WERI-Rb-1 (cell line): ENCODE data around the gene ELF2.

Source experiments
- DNase-seq: peaks from one replicate; pipeline ENCODE4 v3.0.0-alpha.2; 2020
- H3K27ac ChIP-seq: fragments of 250-450 bp; sonication (Bioruptor Pico); 2 replicates; pipeline ENCODE4 v1.5.1; 2020; ENCODE audit warnings: mild to moderate bottlenecking, moderate library complexity
- H3K27me3 ChIP-seq: fragments of 250-450 bp; sonication (Bioruptor Pico); 2 replicates; pipeline ENCODE4 v1.5.1; 2021; ENCODE audit warnings: mild to moderate bottlenecking, low read depth, moderate library complexity; ENCODE audit not compliant: insufficient read depth, severe bottlenecking
- H3K36me3 ChIP-seq: fragments of 250-450 bp; sonication (Bioruptor Pico); 2 replicates; pipeline ENCODE4 v1.5.1; 2020; ENCODE audit warnings: mild to moderate bottlenecking, moderate library complexity
- H3K4me3 ChIP-seq: 2 replicates; pipeline ENCODE4 v1.5.1; 2011; ENCODE audit warnings: low read depth, mild to moderate bottlenecking, control low read depth, low read length
- H3K9me3 ChIP-seq: fragments of 250-450 bp; sonication (Bioruptor Pico); 2 replicates; pipeline ENCODE4 v1.5.1; 2021; ENCODE audit warnings: mild to moderate bottlenecking, moderate library complexity; ENCODE audit not compliant: severe bottlenecking
- CTCF ChIP-seq: IDR thresholded peaks from 2 replicates; pipeline ENCODE4 v1.5.1; 2011; ENCODE audit warnings: low read depth, mild to moderate bottlenecking, control low read depth, inconsistent platforms, low read length

ELF2 gene

GRCh38 chr4:139177869-139178619 lies 1.0 kb upstream of the ELF2 start:
- Histone ChIP-seq H3K9me3 (no peaks in the 10 kb centered on the region), H3K27me3 (no peaks in the 10 kb centered on the region), H3K27ac (peak overlapping the region; percentile 99), H3K36me3 (peaks cover 12% of the 10 kb centered on the region; the same call in 1 of the 2 replicates), H3K4me3 (peak overlapping the region; percentile 66)
- TF ChIP-seq CTCF, result no peak
- DNase-seq, result peak; percentile 99

DNA sequence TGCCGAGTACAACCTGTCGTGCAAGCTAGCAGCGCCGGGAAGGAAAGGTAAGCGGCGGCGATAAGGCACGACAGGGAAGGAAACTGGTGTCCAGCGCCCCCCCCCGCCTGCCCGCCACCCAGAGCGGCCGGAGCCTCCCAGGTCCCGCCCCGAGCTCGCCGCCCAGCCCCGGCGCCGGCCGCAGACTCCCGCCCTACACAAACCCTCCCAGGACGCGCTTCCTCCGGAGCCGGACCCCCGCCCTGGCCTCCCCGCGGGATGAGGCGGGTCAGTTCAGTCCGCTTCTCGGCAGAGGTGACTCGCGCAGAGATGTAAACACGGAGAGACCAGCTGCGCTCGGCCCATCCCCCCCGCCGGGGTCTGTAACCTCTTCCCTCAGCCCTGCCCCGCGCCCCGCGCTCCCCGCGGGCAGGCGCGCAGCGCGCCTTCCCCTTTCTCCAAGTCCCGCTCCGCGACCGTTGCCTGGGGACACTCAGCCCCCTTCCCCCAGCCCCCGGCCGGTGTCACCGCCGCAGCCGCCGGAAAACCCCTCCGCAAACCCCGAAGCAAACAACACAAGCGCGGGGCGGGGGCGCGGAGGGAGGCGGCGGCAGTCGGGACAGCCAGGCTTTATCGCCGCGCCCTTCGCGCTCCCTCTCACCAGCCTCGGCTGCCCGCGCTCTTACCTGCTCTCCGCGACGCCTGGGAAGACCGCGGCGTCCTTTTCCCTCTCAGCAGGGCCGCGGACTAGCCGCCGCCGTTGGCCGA lies 543 bp downstream of the ELF2 start:
- H3K27me3 ChIP-seq, result no peaks in the 10 kb centered on the region
- H3K9me3 ChIP-seq, result no peaks in the 10 kb centered on the region
- H3K36me3 ChIP-seq, result peaks cover 12% of the 10 kb centered on the region; the same call in 1 of the 2 replicates
- no peak for TF ChIP-seq CTCF
- H3K4me3 ChIP-seq, result peak overlapping the region; percentile 66
- peak overlapping the region; percentile 99 for H3K27ac ChIP-seq
- DNase-seq, result peak; percentile 93

DNA sequence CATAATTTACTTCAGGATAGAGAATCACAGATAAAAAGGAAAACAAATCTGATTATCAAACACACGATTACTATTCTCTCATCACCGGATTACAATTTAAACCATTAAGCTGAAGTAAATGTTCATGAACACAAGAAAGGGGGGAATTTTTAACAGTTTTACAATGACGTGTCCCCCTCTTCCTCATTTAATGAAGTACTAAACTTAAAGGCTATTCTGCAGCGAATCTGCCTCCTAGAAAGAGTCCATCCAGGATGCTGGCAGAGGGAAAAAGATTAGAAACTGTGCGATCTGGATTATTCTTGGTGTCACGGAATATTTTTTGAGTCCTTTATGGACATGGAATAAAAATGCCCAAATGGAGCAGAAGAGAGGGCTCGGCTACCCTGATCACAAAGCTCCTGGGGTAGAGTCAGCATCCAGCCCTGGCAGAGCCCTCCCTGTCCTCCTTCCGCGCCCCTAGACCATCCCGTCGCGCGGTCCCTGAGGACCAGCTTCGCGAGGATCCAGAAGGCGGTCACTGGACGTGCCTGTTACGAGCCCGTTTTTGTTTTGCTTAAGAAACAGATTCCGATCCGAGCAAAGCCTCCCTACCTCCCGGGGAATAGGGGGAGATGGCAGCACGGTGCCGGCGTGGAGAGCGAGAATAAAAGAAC lies 1.2 kb downstream of the ELF2 start:
- H3K9me3 ChIP-seq, result no peaks in the 10 kb centered on the region
- H3K36me3 ChIP-seq, result peaks cover 12% of the 10 kb centered on the region; the same call in 1 of the 2 replicates
- TF ChIP-seq CTCF, result no peak
- H3K27ac ChIP-seq, result peak overlapping the region; percentile 99
- peak overlapping the region; percentile 66 for H3K4me3 ChIP-seq
- DNase-seq, result no peak
- no peaks in the 10 kb centered on the region for H3K27me3 ChIP-seq

- Histone ChIP-seq H3K27ac (no peak overlapping the region), H3K4me3 (no peak overlapping the region), H3K9me3 (no peaks in the 10 kb centered on the region), H3K36me3 (peaks cover 9% of the 10 kb centered on the region; the same call in 1 of the 2 replicates), H3K27me3 (no peaks in the 10 kb centered on the region)
- no peak for DNase-seq
- TF ChIP-seq CTCF, result no peak
These were observed 4.9 kb downstream of the ELF2 start for GRCh38 chr4:139171876-139172691.

DNA sequence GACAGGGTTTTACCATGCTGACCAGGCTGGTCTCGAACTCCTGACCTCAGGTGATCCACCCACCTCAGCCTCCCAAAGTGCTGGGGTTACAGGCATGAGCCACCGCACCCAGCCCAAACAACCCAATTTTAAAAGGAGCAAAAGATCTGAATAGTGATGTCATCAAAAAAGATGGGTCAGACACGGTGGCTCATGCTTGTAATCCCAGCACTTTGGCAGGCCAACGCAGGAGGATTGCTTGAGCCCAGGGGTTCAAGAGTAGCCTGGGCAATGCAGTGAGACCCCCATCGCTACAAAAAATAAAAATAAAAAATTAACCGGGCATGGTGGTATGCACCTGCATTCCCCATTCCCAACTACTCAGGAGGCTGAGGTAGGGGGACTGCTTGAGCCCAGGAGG lies 6.1 kb downstream of the ELF2 start:
- Histone ChIP-seq H3K27me3 (no peaks in the 10 kb centered on the region), H3K4me3 (no peak overlapping the region), H3K9me3 (no peaks in the 10 kb centered on the region), H3K27ac (no peak overlapping the region), H3K36me3 (peaks cover 1% of the 10 kb centered on the region; the same call in 1 of the 2 replicates)
- no peak for TF ChIP-seq CTCF
- no peak for DNase-seq
